HepG2 (cell line): ENCODE data around the gene CUEDC2. TPM values are rescaled to one million over a fixed set of nuclear protein-coding genes. Genes with fewer than 3 reads are reported as not detected.

Experiments used
- BCL6 ChIP-seq: IDR thresholded peaks from 2 replicates; pipeline ENCODE4 v1.6.1; 2016; ENCODE audit warnings: missing genetic modification reagents, missing compliant biosample characterization
- CBFB ChIP-seq: sonication (generic); formaldehyde crosslinking; IDR thresholded peaks from 2 replicates; pipeline ENCODE4 v1.4.0; 2020; ENCODE audit warnings: missing genetic modification reagents
- HNF4A ChIP-seq: sonication (generic); formaldehyde crosslinking; IDR thresholded peaks from 2 replicates; pipeline ENCODE4 v1.4.0; 2020; ENCODE audit warnings: missing genetic modification reagents
- MED1 ChIP-seq: sonication (generic); formaldehyde crosslinking; IDR thresholded peaks from 2 replicates; pipeline ENCODE4 v1.4.0; 2020; ENCODE audit warnings: missing genetic modification reagents
- MLLT10 ChIP-seq: sonication (generic); formaldehyde crosslinking; IDR thresholded peaks from 2 replicates; pipeline ENCODE4 v1.4.0; 2020; ENCODE audit warnings: missing genetic modification reagents
- MXD4 ChIP-seq: IDR thresholded peaks from 2 replicates; pipeline ENCODE4 v1.6.1; 2016; ENCODE audit warnings: mild to moderate bottlenecking, missing biosample characterization, missing genetic modification reagents
- PPARG ChIP-seq: conservative IDR thresholded peaks from 2 replicates; pipeline ENCODE4 v1.6.1; 2016; ENCODE audit warnings: missing biosample characterization, missing genetic modification reagents
- WIZ ChIP-seq: sonication (generic); formaldehyde crosslinking; IDR thresholded peaks from 2 replicates; pipeline ENCODE4 v1.5.1; 2020; ENCODE audit warnings: mild to moderate bottlenecking, missing genetic modification reagents
- YY1 ChIP-seq: IDR thresholded peaks from 2 replicates; pipeline ENCODE4 v1.6.1; 2011; ENCODE audit warnings: low read length, low read depth, moderate library complexity, mild to moderate bottlenecking; ENCODE audit not compliant: insufficient read depth, insufficient replicate concordance
- ZBTB20 ChIP-seq: sonication (generic); formaldehyde crosslinking; IDR thresholded peaks from 2 replicates; pipeline ENCODE4 v1.8.1; 2023; ENCODE audit warnings: missing genetic modification reagents, low read depth, mild to moderate bottlenecking, borderline replicate concordance
- ZNF841 ChIP-seq: sonication (generic); formaldehyde crosslinking; IDR thresholded peaks from 2 replicates; pipeline ENCODE4 v1.8.1; 2023; ENCODE audit warnings: missing genetic modification reagents, borderline replicate concordance
- polyA plus RNA-seq, 8 experiments: library from polyadenylated mRNA; depleted of rRNA in 3 of 8; stranded (reverse) in 7 of 8; unstranded in 1 of 8; fragments of >200 nt; fragmentation: Illumina TruSeq in 4 of 8; extraction: Trizol in 4 of 8; gene quantifications; 2 replicates each; pipeline versions ENCODE4 v1.2.1 to v1.2.3, GENCODE V29; 2011 to 2016; ENCODE audit warnings: low read depth in 4 of 8, missing spikeins in 1 of 8, mixed read lengths in 1 of 8; ENCODE audit not compliant: insufficient read depth in 1 of 8
- total RNA-seq, 5 experiments: library from RNA; depleted of rRNA; stranded (reverse); fragments of >200 nt; fragmentation: Illumina TruSeq; extraction: Trizol; gene quantifications; 2 replicates each; pipeline ENCODE4 v1.2.3, GENCODE V29; 2016; ENCODE audit warnings: low read depth in 1 of 5
- TF ChIP-seq, protein P1 (sequence below): sonication (generic); formaldehyde crosslinking; conservative IDR thresholded peaks from 2 replicates; pipeline ENCODE4 v1.8.0; 2022; ENCODE audit warnings: mild to moderate bottlenecking, moderate library complexity, missing genetic modification reagents
- TF ChIP-seq, protein P2 (sequence below): IDR thresholded peaks from 2 replicates; pipeline ENCODE4 v1.6.1; 2016; ENCODE audit warnings: low read depth, borderline replicate concordance
- TF ChIP-seq, protein P3 (sequence below): sonication (generic); formaldehyde crosslinking; IDR thresholded peaks from 2 replicates; pipeline ENCODE4 v1.4.0; 2020; ENCODE audit warnings: mild to moderate bottlenecking, missing genetic modification reagents
- TF ChIP-seq, protein P4 (sequence below): sonication (generic); formaldehyde crosslinking; IDR thresholded peaks from 2 replicates; pipeline ENCODE4 v1.4.0; 2020; ENCODE audit warnings: missing genetic modification reagents, borderline replicate concordance
- TF ChIP-seq, protein P5 (sequence below): sonication (generic); formaldehyde crosslinking; conservative IDR thresholded peaks from 2 replicates; pipeline ENCODE4 v1.8.1; 2023; ENCODE audit warnings: missing genetic modification reagents

The CUEDC2 gene
- total and polyA plus RNA-seq, 2 of the 13 experiments (the other 11 are each of a cell fraction or from before 2014, with no cell fraction given) = 13.1 to 18.4 TPM

DNA sequence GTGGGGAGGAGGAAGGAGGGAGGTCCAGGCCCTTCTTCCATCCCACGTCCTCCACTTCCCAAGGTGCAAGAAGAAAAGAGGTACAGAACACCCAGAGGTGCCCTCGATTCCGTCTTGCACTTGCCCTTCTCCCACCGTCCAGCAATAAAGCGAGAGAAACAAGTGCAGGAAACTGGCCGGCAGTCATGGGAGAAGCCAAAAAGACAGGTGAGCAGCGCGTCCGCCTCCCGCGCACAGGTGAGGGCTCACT lies 17.7 kb upstream of the CUEDC2 start (continued):
- TF ChIP-seq, protein P1, sequence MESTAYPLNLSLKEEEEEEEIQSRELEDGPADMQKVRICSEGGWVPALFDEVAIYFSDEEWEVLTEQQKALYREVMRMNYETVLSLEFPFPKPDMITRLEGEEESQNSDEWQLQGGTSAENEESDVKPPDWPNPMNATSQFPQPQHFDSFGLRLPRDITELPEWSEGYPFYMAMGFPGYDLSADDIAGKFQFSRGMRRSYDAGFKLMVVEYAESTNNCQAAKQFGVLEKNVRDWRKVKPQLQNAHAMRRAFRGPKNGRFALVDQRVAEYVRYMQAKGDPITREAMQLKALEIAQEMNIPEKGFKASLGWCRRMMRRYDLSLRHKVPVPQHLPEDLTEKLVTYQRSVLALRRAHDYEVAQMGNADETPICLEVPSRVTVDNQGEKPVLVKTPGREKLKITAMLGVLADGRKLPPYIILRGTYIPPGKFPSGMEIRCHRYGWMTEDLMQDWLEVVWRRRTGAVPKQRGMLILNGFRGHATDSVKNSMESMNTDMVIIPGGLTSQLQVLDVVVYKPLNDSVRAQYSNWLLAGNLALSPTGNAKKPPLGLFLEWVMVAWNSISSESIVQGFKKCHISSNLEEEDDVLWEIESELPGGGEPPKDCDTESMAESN = no peak
- TF ChIP-seq PPARG = no peak
- TF ChIP-seq ZNF841 = no peak
- no peak for TF ChIP-seq MLLT10 (CRISPR knock-in tag)
- TF ChIP-seq, protein P2, sequence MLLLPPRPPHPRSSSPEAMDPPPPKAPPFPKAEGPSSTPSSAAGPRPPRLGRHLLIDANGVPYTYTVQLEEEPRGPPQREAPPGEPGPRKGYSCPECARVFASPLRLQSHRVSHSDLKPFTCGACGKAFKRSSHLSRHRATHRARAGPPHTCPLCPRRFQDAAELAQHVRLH (CRISPR knock-in tag) = no peak
- TF ChIP-seq MXD4 = 0 out of 2 replicates have a peak, but pooled peaks have one; percentile 66
- TF ChIP-seq WIZ (CRISPR knock-in tag) = 0 out of 2 replicates have a peak, but pooled peaks have one; percentile 13
- no peak for TF ChIP-seq CBFB (CRISPR knock-in tag)
- TF ChIP-seq HNF4A = no peak
- TF ChIP-seq YY1 = no peak
- 0 out of 2 replicates have a peak, but pooled peaks have one; percentile 18 for TF ChIP-seq ZBTB20 (CRISPR knock-in tag)
- TF ChIP-seq, protein P3, sequence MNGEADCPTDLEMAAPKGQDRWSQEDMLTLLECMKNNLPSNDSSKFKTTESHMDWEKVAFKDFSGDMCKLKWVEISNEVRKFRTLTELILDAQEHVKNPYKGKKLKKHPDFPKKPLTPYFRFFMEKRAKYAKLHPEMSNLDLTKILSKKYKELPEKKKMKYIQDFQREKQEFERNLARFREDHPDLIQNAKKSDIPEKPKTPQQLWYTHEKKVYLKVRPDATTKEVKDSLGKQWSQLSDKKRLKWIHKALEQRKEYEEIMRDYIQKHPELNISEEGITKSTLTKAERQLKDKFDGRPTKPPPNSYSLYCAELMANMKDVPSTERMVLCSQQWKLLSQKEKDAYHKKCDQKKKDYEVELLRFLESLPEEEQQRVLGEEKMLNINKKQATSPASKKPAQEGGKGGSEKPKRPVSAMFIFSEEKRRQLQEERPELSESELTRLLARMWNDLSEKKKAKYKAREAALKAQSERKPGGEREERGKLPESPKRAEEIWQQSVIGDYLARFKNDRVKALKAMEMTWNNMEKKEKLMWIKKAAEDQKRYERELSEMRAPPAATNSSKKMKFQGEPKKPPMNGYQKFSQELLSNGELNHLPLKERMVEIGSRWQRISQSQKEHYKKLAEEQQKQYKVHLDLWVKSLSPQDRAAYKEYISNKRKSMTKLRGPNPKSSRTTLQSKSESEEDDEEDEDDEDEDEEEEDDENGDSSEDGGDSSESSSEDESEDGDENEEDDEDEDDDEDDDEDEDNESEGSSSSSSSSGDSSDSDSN (CRISPR knock-in tag) = no peak
- TF ChIP-seq, protein P4, sequence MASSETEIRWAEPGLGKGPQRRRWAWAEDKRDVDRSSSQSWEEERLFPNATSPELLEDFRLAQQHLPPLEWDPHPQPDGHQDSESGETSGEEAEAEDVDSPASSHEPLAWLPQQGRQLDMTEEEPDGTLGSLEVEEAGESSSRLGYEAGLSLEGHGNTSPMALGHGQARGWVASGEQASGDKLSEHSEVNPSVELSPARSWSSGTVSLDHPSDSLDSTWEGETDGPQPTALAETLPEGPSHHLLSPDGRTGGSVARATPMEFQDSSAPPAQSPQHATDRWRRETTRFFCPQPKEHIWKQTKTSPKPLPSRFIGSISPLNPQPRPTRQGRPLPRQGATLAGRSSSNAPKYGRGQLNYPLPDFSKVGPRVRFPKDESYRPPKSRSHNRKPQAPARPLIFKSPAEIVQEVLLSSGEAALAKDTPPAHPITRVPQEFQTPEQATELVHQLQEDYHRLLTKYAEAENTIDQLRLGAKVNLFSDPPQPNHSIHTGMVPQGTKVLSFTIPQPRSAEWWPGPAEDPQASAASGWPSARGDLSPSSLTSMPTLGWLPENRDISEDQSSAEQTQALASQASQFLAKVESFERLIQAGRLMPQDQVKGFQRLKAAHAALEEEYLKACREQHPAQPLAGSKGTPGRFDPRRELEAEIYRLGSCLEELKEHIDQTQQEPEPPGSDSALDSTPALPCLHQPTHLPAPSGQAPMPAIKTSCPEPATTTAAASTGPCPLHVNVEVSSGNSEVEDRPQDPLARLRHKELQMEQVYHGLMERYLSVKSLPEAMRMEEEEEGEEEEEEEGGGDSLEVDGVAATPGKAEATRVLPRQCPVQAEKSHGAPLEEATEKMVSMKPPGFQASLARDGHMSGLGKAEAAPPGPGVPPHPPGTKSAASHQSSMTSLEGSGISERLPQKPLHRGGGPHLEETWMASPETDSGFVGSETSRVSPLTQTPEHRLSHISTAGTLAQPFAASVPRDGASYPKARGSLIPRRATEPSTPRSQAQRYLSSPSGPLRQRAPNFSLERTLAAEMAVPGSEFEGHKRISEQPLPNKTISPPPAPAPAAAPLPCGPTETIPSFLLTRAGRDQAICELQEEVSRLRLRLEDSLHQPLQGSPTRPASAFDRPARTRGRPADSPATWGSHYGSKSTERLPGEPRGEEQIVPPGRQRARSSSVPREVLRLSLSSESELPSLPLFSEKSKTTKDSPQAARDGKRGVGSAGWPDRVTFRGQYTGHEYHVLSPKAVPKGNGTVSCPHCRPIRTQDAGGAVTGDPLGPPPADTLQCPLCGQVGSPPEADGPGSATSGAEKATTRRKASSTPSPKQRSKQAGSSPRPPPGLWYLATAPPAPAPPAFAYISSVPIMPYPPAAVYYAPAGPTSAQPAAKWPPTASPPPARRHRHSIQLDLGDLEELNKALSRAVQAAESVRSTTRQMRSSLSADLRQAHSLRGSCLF (CRISPR knock-in tag) = no peak
- TF ChIP-seq MED1 = no peak
- TF ChIP-seq, protein P5, sequence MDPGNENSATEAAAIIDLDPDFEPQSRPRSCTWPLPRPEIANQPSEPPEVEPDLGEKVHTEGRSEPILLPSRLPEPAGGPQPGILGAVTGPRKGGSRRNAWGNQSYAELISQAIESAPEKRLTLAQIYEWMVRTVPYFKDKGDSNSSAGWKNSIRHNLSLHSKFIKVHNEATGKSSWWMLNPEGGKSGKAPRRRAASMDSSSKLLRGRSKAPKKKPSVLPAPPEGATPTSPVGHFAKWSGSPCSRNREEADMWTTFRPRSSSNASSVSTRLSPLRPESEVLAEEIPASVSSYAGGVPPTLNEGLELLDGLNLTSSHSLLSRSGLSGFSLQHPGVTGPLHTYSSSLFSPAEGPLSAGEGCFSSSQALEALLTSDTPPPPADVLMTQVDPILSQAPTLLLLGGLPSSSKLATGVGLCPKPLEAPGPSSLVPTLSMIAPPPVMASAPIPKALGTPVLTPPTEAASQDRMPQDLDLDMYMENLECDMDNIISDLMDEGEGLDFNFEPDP (CRISPR knock-in tag) = 0 out of 2 replicates have a peak, but pooled peaks have one; percentile 92
- no peak for TF ChIP-seq BCL6 (CRISPR knock-in tag)
